ENCODE results near the gene ASS1. TPM values are rescaled to one million over a fixed set of nuclear protein-coding genes. Genes with fewer than 3 reads are reported as not detected.

Gene ASS1
- total and polyA plus RNA-seq, 9 donors, result 63.4 to 238 (median 87.0) TPM

DNA sequence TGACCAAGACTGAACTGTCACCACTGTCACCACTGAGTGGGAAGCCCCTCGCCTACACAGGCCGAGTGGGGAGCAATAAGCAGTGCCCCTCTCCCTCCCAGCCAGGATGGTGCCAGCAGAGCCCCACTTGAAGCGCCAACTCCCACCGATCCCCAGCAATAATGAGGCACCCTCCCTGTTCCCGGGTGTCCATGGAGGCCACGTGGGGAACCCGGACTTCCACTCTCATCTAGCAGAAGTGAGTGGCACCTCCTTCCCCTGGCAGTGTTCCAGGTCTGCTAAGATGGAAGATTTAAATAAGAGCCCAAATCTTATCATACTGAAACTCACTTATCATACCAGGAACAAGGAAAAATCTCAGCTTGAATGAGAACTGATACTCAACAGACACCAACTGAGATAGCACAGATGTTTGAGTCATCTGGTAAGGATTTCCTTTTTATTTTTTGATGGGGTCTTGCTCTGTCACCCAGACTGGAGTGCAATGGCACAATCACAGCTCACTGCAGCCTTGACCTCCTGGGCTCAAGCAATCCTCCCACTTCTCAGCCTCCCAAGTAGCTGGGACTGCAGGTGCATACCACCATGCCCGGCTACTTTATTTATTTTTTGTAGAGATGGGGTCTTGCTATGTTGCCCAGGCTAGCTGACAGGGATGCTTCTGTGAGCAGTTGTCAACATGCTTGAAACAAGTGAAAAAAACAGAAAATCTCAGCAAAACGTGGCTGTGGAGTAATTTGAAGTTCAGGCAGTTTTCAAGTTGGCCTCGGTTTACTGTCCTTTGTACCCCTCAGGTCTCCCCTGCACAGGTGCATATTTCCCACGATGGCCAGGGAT lies 29.6 kb upstream of the ASS1 start:
- H3K9me3 ChIP-seq, result no peaks in the 10 kb centered on the region
- H3K4me1 ChIP-seq (ENCODE audit: insufficient read depth), result no peaks in the 10 kb centered on the region
- H3K36me3 ChIP-seq, result no peaks in the 10 kb centered on the region
- H3K27ac ChIP-seq, result no peak overlapping the region
- H3K4me3 ChIP-seq, result no peak overlapping the region
- DNase-seq, result no peak
- no peaks in the 10 kb centered on the region for H3K27me3 ChIP-seq
- intact Hi-C loops (cut with DNase I), result loop anchor here in 1 of 4 donors (5.0 kb wide), 1 partner anchor 522 kb away; the partner anchor contains the start of gene FIBCD1
- TF ChIP-seq CTCF (IDR thresholded peaks at IDR 0.05) (no peak), EP300 (IDR thresholded peaks at IDR 0.05) (no peak), POLR2A (IDR thresholded peaks at IDR 0.05) (no peak)
- 81 to 83% (median 81%) methylated on average over 11 of the region's 11 CpGs for WGBS, 3 donors

DNA sequence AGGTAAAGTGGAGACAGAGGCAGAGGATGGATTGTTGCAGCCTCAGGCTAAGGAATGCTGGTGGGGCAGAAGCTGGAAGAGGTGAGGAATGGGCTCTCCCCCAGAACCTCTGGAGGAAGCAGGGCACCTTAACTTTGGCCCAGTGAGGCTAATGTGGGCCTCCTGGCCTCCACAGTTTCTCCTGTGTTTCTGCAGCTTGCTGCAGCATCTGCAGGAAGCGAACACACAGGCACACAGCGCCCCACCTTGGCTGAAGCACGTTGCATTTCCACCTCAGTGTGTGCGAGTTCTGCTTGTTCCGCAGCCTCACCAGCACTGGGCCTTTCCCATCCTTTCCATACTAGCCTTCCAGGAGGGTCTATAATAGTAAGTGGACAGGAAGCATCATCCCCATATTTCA lies 27.2 kb upstream of the ASS1 start:
- 72 to 80% (median 75%) methylated on average over 5 of the region's 5 CpGs for WGBS, 3 donors
- Histone ChIP-seq H3K36me3 (no peaks in the 10 kb centered on the region), H3K27ac (no peak overlapping the region), H3K4me1 (ENCODE audit: insufficient read depth) (no peaks in the 10 kb centered on the region), H3K4me3 (no peak overlapping the region), H3K9me3 (no peaks in the 10 kb centered on the region), H3K27me3 (no peaks in the 10 kb centered on the region)
- intact Hi-C loops (cut with DNase I), result no loop called here
- no peak for DNase-seq
- no peak for TF ChIP-seq POLR2A (IDR thresholded peaks at IDR 0.05)
- TF ChIP-seq EP300 (IDR thresholded peaks at IDR 0.05), result no peak
- TF ChIP-seq CTCF (IDR thresholded peaks at IDR 0.05), result no peak

- TF ChIP-seq CTCF (IDR thresholded peaks at IDR 0.05) (no peak), POLR2A (IDR thresholded peaks at IDR 0.05) (no peak), EP300 (IDR thresholded peaks at IDR 0.05) (no peak)
- intact Hi-C loops (cut with DNase I), result no loop called here
- 92 to 93% (median 92%) methylated on average over 18 of the region's 18 CpGs for WGBS, 3 donors
- no peak for DNase-seq
- Histone ChIP-seq H3K27me3 (no peaks in the 10 kb centered on the region), H3K36me3 (no peaks in the 10 kb centered on the region), H3K27ac (no peak overlapping the region), H3K9me3 (no peaks in the 10 kb centered on the region), H3K4me1 (ENCODE audit: insufficient read depth) (no peaks in the 10 kb centered on the region), H3K4me3 (no peak overlapping the region)
These were observed 26.0 kb upstream of the ASS1 start for GRCh38 chr9:130418776-130419175.

DNA sequence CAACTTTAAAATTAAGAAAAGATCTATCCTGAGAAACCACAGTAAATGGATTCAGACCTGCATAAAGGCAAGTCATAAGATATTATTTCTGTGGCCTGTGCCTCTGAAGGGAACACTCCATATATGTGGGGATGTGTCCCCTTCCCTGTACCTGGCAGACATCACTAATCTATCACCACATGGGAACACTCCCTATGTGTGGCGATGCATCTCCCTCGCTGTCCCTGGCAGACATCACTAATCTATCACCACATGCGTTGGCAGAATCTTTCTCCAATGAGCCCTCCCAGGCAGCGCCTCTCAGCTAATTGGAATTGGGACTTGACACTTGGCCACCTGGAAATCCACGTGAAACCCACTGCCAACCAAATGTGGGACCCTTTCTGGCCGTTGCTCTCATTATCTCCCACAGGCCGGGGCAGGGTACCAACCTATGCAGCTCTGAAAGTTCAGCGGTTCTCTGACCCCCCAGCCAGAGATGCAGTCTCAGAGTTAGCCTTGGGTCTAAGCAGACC lies 25.2 kb upstream of the ASS1 start:
- no peak for DNase-seq
- Histone ChIP-seq H3K4me3 (no peak overlapping the region), H3K9me3 (no peaks in the 10 kb centered on the region), H3K27me3 (no peaks in the 10 kb centered on the region), H3K36me3 (no peaks in the 10 kb centered on the region), H3K4me1 (ENCODE audit: insufficient read depth) (no peaks in the 10 kb centered on the region), H3K27ac (no peak overlapping the region)
- WGBS, 3 donors, result 88 to 93% (median 90%) methylated on average over 8 of the region's 8 CpGs
- intact Hi-C loops (cut with DNase I), result no loop called here
- TF ChIP-seq POLR2A (IDR thresholded peaks at IDR 0.05), result no peak
- no peak for TF ChIP-seq EP300 (IDR thresholded peaks at IDR 0.05)
- TF ChIP-seq CTCF (IDR thresholded peaks at IDR 0.05), result no peak
